ENCODE results near the gene CFAP161.

Gene CFAP161

DNA sequence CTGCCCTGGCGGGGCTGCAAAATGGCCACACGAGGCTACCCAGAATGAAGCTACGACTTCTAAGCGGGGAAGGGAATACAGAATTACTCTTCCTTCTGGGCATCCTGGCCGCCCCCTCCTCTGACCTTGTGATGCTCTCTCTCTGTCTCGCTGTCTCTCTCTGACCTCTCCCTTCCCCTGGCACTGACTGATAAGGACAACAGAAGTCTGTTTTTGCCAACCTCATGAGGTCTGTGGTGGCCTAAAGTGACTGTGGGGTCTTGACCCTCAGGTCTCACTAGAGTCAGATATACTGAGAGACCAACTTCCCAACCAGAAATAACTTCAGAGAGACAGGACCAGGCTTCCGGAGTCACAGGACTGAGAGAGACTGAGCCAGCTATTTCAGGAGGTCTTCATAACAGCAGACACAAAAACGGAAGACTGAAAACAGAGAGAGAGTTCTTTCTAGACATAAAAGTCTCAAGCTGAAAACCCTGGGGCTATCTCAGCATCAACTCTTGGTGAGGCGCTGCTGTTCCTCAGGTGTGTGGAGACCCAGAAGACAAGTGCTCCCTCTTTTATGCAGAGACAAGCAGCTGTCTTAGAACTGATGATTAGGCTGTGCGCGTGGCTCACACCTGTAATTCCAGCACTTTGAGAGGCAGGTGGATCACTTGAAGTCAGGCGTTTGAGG lies 38.2 kb upstream of the CFAP161 start:
- 89 to 93% methylated on average over 10 to 11 of the region's 12 CpGs for WGBS, 2 experiments (ENCODE audit: insufficient coverage in 2 of 2)
- H3K9me3 ChIP-seq (ENCODE audit: control insufficient read depth, low read length), result no peaks in the 10 kb centered on the region
- H3K4me3 ChIP-seq (ENCODE audit: extremely low read depth, insufficient read depth, low read length, poor library complexity, severe bottlenecking), result no peak overlapping the region
- peaks cover 29% of the 10 kb centered on the region for H3K4me1 ChIP-seq (ENCODE audit: control insufficient read depth, insufficient read depth, low read length, poor library complexity, severe bottlenecking)
- H3K27ac ChIP-seq (ENCODE audit: low read depth, low read length, severe bottlenecking), result no peak overlapping the region
- H3K36me3 ChIP-seq (ENCODE audit: control insufficient read depth, insufficient read depth, low read length), result no peaks in the 10 kb centered on the region

- Histone ChIP-seq H3K4me3 (ENCODE audit: extremely low read depth, insufficient read depth, low read length, poor library complexity, severe bottlenecking) (no peak overlapping the region), H3K27ac (ENCODE audit: low read depth, low read length, severe bottlenecking) (no peak overlapping the region), H3K36me3 (ENCODE audit: control insufficient read depth, insufficient read depth, low read length) (no peaks in the 10 kb centered on the region), H3K4me1 (ENCODE audit: control insufficient read depth, insufficient read depth, low read length, poor library complexity, severe bottlenecking) (peaks cover 29% of the 10 kb centered on the region), H3K9me3 (ENCODE audit: control insufficient read depth, low read length) (no peaks in the 10 kb centered on the region)
- 83 to 95% methylated on average over 4 to 6 of the region's 6 CpGs for WGBS, 2 experiments (ENCODE audit: insufficient coverage in 2 of 2)
These were observed 37.7 kb upstream of the CFAP161 start for GRCh38 chr15:81096398-81096797.

- H3K27ac ChIP-seq (ENCODE audit: low read depth, low read length, severe bottlenecking), result no peak overlapping the region
- no peaks in the 10 kb centered on the region for H3K36me3 ChIP-seq (ENCODE audit: control insufficient read depth, insufficient read depth, low read length)
- WGBS, 2 experiments (ENCODE audit: insufficient coverage in 2 of 2), result 88 to 98% methylated on average over 7 to 8 of the region's 10 CpGs
These were observed 36.8 kb upstream of the CFAP161 start for GRCh38 chr15:81097116-81097889.

GRCh38 chr15:81097890-81098280 lies 36.2 kb upstream of the CFAP161 start:
- Histone ChIP-seq H3K27ac (ENCODE audit: low read depth, low read length, severe bottlenecking) (no peak overlapping the region), H3K4me1 (ENCODE audit: control insufficient read depth, insufficient read depth, low read length, poor library complexity, severe bottlenecking) (peaks cover 18% of the 10 kb centered on the region), H3K4me3 (ENCODE audit: extremely low read depth, insufficient read depth, low read length, poor library complexity, severe bottlenecking) (no peak overlapping the region), H3K36me3 (ENCODE audit: control insufficient read depth, insufficient read depth, low read length) (no peaks in the 10 kb centered on the region), H3K9me3 (ENCODE audit: control insufficient read depth, low read length) (no peaks in the 10 kb centered on the region)
- 89 to 100% methylated on average over 3 to 5 of the region's 5 CpGs for WGBS, 2 experiments (ENCODE audit: insufficient coverage in 2 of 2)

More at GRCh38 chr15:81097116-81097889, 36.8 kb upstream of the CFAP161 start:
- Histone ChIP-seq H3K4me1 (ENCODE audit: control insufficient read depth, insufficient read depth, low read length, poor library complexity, severe bottlenecking) (peaks cover 24% of the 10 kb centered on the region), H3K9me3 (ENCODE audit: control insufficient read depth, low read length) (no peaks in the 10 kb centered on the region), H3K4me3 (ENCODE audit: extremely low read depth, insufficient read depth, low read length, poor library complexity, severe bottlenecking) (no peak overlapping the region)

- Histone ChIP-seq H3K36me3 (ENCODE audit: control insufficient read depth, insufficient read depth, low read length) (no peaks in the 10 kb centered on the region), H3K4me3 (ENCODE audit: extremely low read depth, insufficient read depth, low read length, poor library complexity, severe bottlenecking) (no peak overlapping the region), H3K9me3 (ENCODE audit: control insufficient read depth, low read length) (no peaks in the 10 kb centered on the region), H3K27ac (ENCODE audit: low read depth, low read length, severe bottlenecking) (no peak overlapping the region), H3K4me1 (ENCODE audit: control insufficient read depth, insufficient read depth, low read length, poor library complexity, severe bottlenecking) (peaks cover 16% of the 10 kb centered on the region)
- WGBS, 2 experiments (ENCODE audit: insufficient coverage in 2 of 2), result 80% methylated on average over 1 of the region's 4 CpGs; no CpG with 5 or more reads in 1 of the 2 experiments
These were observed 35.7 kb upstream of the CFAP161 start for GRCh38 chr15:81098349-81098748.

GRCh38 chr15:81098861-81099651 lies 35.0 kb upstream of the CFAP161 start:
- H3K4me3 ChIP-seq (ENCODE audit: extremely low read depth, insufficient read depth, low read length, poor library complexity, severe bottlenecking), result no peak overlapping the region
- no peak overlapping the region for H3K27ac ChIP-seq (ENCODE audit: low read depth, low read length, severe bottlenecking)
- H3K4me1 ChIP-seq (ENCODE audit: control insufficient read depth, insufficient read depth, low read length, poor library complexity, severe bottlenecking), result peaks cover 16% of the 10 kb centered on the region
- H3K36me3 ChIP-seq (ENCODE audit: control insufficient read depth, insufficient read depth, low read length), result no peaks in the 10 kb centered on the region
- 66 to 67% methylated on average over 8 to 9 of the region's 13 CpGs for WGBS, 2 experiments (ENCODE audit: insufficient coverage in 2 of 2)
- no peaks in the 10 kb centered on the region for H3K9me3 ChIP-seq (ENCODE audit: control insufficient read depth, low read length)

DNA sequence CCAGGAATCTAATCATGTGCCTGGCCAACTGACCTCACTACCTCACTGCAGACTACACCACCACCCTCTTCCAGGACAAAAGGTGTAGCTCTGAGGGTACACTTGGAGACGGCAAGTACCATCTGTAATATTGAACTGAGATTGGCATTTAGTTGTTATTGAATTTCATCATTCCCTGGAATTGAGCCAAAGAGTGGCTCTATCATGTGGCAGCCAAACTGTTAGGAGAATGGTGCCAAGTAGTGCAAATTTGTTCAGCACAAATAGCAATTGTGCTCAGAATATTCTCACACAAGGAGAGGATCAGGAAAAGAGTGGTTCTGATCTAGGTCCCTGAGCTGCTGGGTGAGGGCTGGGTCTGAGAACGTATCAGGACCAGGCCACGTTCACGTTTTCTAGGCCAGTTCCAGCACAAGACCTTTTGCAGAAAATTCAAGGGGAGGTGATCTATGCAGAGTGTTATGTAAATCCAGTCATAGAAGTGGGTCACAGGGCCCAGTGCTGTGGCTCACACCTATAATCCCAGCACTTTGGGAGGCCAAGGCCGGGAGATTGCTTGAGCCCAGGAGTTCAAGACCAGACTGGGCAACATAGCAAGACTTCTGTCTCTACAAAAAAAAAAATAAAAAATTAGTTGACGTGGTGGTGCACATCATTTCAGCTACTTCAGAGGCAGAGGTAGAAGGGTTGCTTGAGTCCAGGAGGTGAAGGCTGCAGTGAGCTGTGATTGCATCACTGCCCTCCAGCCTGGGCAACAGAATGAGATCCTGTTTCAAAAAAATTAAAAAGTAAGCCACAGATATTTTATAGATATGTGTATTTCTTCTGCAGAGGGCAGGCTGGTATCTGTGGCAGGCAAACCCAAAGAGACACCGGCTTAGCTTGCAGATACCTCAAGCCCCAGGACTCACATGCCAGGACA lies 31.9 kb upstream of the CFAP161 start:
- H3K4me3 ChIP-seq (ENCODE audit: extremely low read depth, insufficient read depth, low read length, poor library complexity, severe bottlenecking), result no peak overlapping the region
- H3K36me3 ChIP-seq (ENCODE audit: control insufficient read depth, insufficient read depth, low read length), result no peaks in the 10 kb centered on the region
- no peaks in the 10 kb centered on the region for H3K9me3 ChIP-seq (ENCODE audit: control insufficient read depth, low read length)
- WGBS, 2 experiments (ENCODE audit: insufficient coverage in 2 of 2), result 91 to 94% methylated on average over 4 to 7 of the region's 7 CpGs
- H3K4me1 ChIP-seq (ENCODE audit: control insufficient read depth, insufficient read depth, low read length, poor library complexity, severe bottlenecking), result peaks cover 11% of the 10 kb centered on the region
- H3K27ac ChIP-seq (ENCODE audit: low read depth, low read length, severe bottlenecking), result no peak overlapping the region

DNA sequence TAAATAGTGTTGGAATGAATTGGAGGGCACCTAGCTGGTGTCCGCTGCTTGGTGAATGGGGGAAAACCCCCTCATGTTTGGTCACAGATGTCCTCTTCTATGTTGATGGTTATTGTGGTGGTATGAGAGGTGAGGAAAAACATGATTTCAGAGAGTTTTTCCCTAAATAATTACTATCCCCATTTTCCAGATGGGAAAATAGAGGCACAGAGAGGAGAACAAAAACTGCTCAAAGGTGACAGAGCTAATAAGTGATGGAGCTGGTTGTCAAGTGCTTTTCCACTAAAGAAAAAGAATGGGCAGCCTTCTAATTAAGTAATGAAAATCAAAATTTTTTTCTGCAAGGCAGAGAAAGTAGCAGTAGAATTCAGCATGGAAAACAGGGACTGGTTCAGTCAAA lies 30.2 kb upstream of the CFAP161 start:
- WGBS, 2 experiments (ENCODE audit: insufficient coverage in 2 of 2), result 100% methylated on average over 1 of the region's 1 CpG; no CpG with 5 or more reads in 1 of the 2 experiments
- Histone ChIP-seq H3K27ac (ENCODE audit: low read depth, low read length, severe bottlenecking) (no peak overlapping the region), H3K36me3 (ENCODE audit: control insufficient read depth, insufficient read depth, low read length) (no peaks in the 10 kb centered on the region), H3K9me3 (ENCODE audit: control insufficient read depth, low read length) (no peaks in the 10 kb centered on the region), H3K4me1 (ENCODE audit: control insufficient read depth, insufficient read depth, low read length, poor library complexity, severe bottlenecking) (peaks cover 4% of the 10 kb centered on the region), H3K4me3 (ENCODE audit: extremely low read depth, insufficient read depth, low read length, poor library complexity, severe bottlenecking) (no peak overlapping the region)

- H3K36me3 ChIP-seq (ENCODE audit: control insufficient read depth, insufficient read depth, low read length), result no peaks in the 10 kb centered on the region
- no peak overlapping the region for H3K4me3 ChIP-seq (ENCODE audit: extremely low read depth, insufficient read depth, low read length, poor library complexity, severe bottlenecking)
- H3K27ac ChIP-seq (ENCODE audit: low read depth, low read length, severe bottlenecking), result no peak overlapping the region
- WGBS, 2 experiments (ENCODE audit: insufficient coverage in 2 of 2), result 88 to 96% methylated on average over 4 of the region's 4 CpGs
- H3K9me3 ChIP-seq (ENCODE audit: control insufficient read depth, low read length), result no peaks in the 10 kb centered on the region
- no peaks in the 10 kb centered on the region for H3K4me1 ChIP-seq (ENCODE audit: control insufficient read depth, insufficient read depth, low read length, poor library complexity, severe bottlenecking)
These were observed 28.5 kb upstream of the CFAP161 start for GRCh38 chr15:81105545-81105944.

DNA sequence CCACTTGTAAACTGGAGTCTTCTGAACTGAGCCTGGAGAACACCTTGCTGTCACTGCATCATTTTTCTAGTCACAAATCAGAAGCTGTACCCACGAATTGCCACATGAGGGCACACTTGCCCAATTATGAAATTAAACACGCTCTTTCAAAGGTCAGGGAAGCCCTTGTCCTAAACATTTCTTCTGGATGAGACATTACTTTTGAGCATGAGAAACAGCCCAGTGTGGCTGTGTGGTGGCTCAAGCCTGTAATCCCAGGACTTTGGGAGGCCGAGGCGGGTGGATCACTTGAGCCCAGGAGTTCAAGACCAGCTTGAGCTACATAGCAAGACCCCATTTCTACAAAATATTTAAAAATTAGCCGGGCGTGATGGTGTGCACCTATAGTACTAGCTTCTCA lies 27.5 kb upstream of the CFAP161 start:
- WGBS, 2 experiments (ENCODE audit: insufficient coverage in 2 of 2), result 6 to 31% methylated on average over 2 to 4 of the region's 6 CpGs
- Histone ChIP-seq H3K36me3 (ENCODE audit: control insufficient read depth, insufficient read depth, low read length) (no peaks in the 10 kb centered on the region), H3K27ac (ENCODE audit: low read depth, low read length, severe bottlenecking) (no peak overlapping the region), H3K4me3 (ENCODE audit: extremely low read depth, insufficient read depth, low read length, poor library complexity, severe bottlenecking) (no peak overlapping the region), H3K4me1 (ENCODE audit: control insufficient read depth, insufficient read depth, low read length, poor library complexity, severe bottlenecking) (no peaks in the 10 kb centered on the region), H3K9me3 (ENCODE audit: control insufficient read depth, low read length) (no peaks in the 10 kb centered on the region)
